ENCODE measurements around the gene LRWD1. TPM values are rescaled to one million over a fixed set of nuclear protein-coding genes. Genes with fewer than 3 reads are reported as not detected.

Gene LRWD1
- total RNA-seq, 1 experiment from 2014 or later = 39.5 TPM

DNA sequence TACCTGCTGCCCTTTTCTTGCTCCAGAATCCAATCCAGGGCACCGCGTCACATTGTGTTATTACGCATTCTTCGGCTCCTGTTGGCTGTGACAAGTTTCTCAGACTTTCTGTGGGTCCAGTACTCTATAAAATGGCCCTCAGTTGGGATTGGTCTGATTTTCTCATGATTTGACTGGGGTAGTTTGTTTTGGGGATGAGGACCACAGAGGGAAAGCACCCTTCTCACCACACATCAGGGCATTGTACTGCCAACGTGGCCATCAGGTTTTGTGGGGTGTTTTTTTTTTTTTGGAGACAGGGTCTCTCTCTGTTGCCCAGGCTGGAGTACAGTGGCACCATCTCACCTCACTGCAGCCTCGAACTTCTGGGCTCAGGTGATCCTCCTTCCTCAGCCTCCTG lies 48.4 kb upstream of the LRWD1 start:
- H2AFZ ChIP-seq (ENCODE audit: low read depth, low read length, poor library complexity, severe bottlenecking) = no peak overlapping the region
- H3K36me3 ChIP-seq (ENCODE audit: control insufficient read depth in 1 of 2, insufficient read depth in 2 of 2, low read length in 2 of 2) = peaks cover 19 to 30% of the 10 kb centered on the region in 2 experiments
- H3K4me1 ChIP-seq (ENCODE audit: control insufficient read depth in 1 of 2, insufficient read depth in 2 of 2, low read length in 2 of 2) = peaks cover 0 to 7% of the 10 kb centered on the region in 2 experiments; a peak in 1 of 4 replicates
- no TSS peak for BruUV-seq (replicated peaks)
- no peaks in the 10 kb centered on the region for H3K9me3 ChIP-seq (ENCODE audit: control insufficient read depth in 1 of 2, insufficient read depth in 1 of 2, low read depth in 1 of 2, low read length in 2 of 2)
- CTCF ChIA-PET = no interaction called here
- no peaks in the 10 kb centered on the region for H3K27me3 ChIP-seq (ENCODE audit: insufficient read depth, low read length)
- intact Hi-C loops (cut with micrococcal nuclease) = no loop called here
- ATAC-seq (no peak), DNase-seq (ENCODE audit: low read depth, low spot score) (no peak)
- RAD21 ChIA-PET (ENCODE audit: low non-redundant PET in 1 of 2, low total read pairs in 2 of 2, uncharacterized antibody in 2 of 2, unreplicated experiment in 2 of 2) = no interaction called here
- POLR2A ChIA-PET = no interaction called here
- H3K9ac ChIP-seq (ENCODE audit: low read length) = no peak overlapping the region
- no peak overlapping the region for H3K4me2 ChIP-seq (ENCODE audit: low read length)
- no peak overlapping the region for H3K4me3 ChIP-seq (replicated peaks in 1 of 2; ENCODE audit: low read depth in 1 of 2, low read length in 2 of 2)
- no peak overlapping the region for H3K27ac ChIP-seq (ENCODE audit: low read depth, low read length)
- no peaks in the 10 kb centered on the region for H3K9me2 ChIP-seq (ENCODE audit: insufficient read depth)
- no peaks in the 10 kb centered on the region for H4K20me1 ChIP-seq (ENCODE audit: insufficient read depth)
- H3K79me2 ChIP-seq (ENCODE audit: insufficient read depth, low read length) = peaks cover 9% of the 10 kb centered on the region; the same call in 1 of the 2 replicates
- TF ChIP-seq ZNF274 (IDR thresholded peaks at IDR 0.05; ENCODE audit: low read depth, low read length) = no peak

- no TSS peak for BruUV-seq (replicated peaks)
- H3K36me3 ChIP-seq (ENCODE audit: control insufficient read depth in 1 of 2, insufficient read depth in 2 of 2, low read length in 2 of 2) = peaks cover 16 to 27% of the 10 kb centered on the region in 2 experiments
Observed at GRCh38 chr7:102417105-102417504, 47.7 kb upstream of the LRWD1 start.

More at GRCh38 chr7:102417105-102417504, 47.7 kb upstream of the LRWD1 start:
- TF ChIP-seq EGR1 (IDR thresholded peaks at IDR 0.05; ENCODE audit: low read depth) = no peak
- TF ChIP-seq CEBPB (IDR thresholded peaks at IDR 0.05; ENCODE audit: low read depth) = no peak
- no peak for TF ChIP-seq FOSL1 (IDR thresholded peaks at IDR 0.05; ENCODE audit: low read depth)
- TF ChIP-seq SIN3A (IDR thresholded peaks at IDR 0.05; ENCODE audit: low read depth) = no peak
- TF ChIP-seq JUND (IDR thresholded peaks at IDR 0.05) = no peak
- TF ChIP-seq MAX (IDR thresholded peaks at IDR 0.05) = no peak
- no peak for TF ChIP-seq SRF (IDR thresholded peaks at IDR 0.05; ENCODE audit: low read depth)
- no peak for TF ChIP-seq POLR2AphosphoS5 (IDR thresholded peaks at IDR 0.05; ENCODE audit: low read depth, low read length)
- no peak for TF ChIP-seq ZNF274 (IDR thresholded peaks at IDR 0.05; ENCODE audit: low read depth, low read length)
- TF ChIP-seq CBX3 (IDR thresholded peaks at IDR 0.05; ENCODE audit: low read depth) = no peak
- H2AFZ ChIP-seq (ENCODE audit: low read depth, low read length, poor library complexity, severe bottlenecking) = no peak overlapping the region
- no peak overlapping the region for H3K27ac ChIP-seq (ENCODE audit: low read depth, low read length)
- no peaks in the 10 kb centered on the region for H3K9me2 ChIP-seq (ENCODE audit: insufficient read depth)
- POLR2A ChIA-PET = no interaction called here
- intact Hi-C loops (cut with micrococcal nuclease) = no loop called here
- H3K9ac ChIP-seq (ENCODE audit: low read length) = no peak overlapping the region
- CTCF ChIA-PET = no interaction called here
- DNase-seq (ENCODE audit: low read depth, low spot score) (no peak), ATAC-seq (no peak)
- H3K79me2 ChIP-seq (ENCODE audit: insufficient read depth, low read length) = peaks cover 6% of the 10 kb centered on the region; the same call in 1 of the 2 replicates
- RAD21 ChIA-PET (ENCODE audit: low non-redundant PET in 1 of 2, low total read pairs in 2 of 2, uncharacterized antibody in 2 of 2, unreplicated experiment in 2 of 2) = no interaction called here
- no peak overlapping the region for H3K4me2 ChIP-seq (ENCODE audit: low read length)
- peaks cover 4 to 14% of the 10 kb centered on the region in 2 experiments for H3K4me1 ChIP-seq (ENCODE audit: control insufficient read depth in 1 of 2, insufficient read depth in 2 of 2, low read length in 2 of 2)
- no peaks in the 10 kb centered on the region for H3K27me3 ChIP-seq (ENCODE audit: insufficient read depth, low read length)
- no peaks in the 10 kb centered on the region for H3K9me3 ChIP-seq (ENCODE audit: control insufficient read depth in 1 of 2, insufficient read depth in 1 of 2, low read depth in 1 of 2, low read length in 2 of 2)
- no peak overlapping the region for H3K4me3 ChIP-seq (replicated peaks in 1 of 2; ENCODE audit: low read depth in 1 of 2, low read length in 2 of 2)
- no peaks in the 10 kb centered on the region for H4K20me1 ChIP-seq (ENCODE audit: insufficient read depth)

Measured in HCT116 (cell line).